Caco-2 (cell line): ENCODE measurements around the gene CD3D. TPM values are rescaled to one million over a fixed set of nuclear protein-coding genes. Genes with fewer than 3 reads are reported as not detected.

Source experiments
- BruUV-seq: library from RNA; stranded (reverse); fragments of 400-500 nt; replicated peaks from 2 replicates; lab custom pipeline; 2021; lab: Mats Ljungman, UMichigan
- CTCF ChIA-PET: fragments of 300-600 bp; sonication (Branson Sonifier 250); formaldehyde crosslinking; loops from one replicate; lab custom pipeline; 2022; ENCODE audit warnings: antibody characterized with exemption; lab: Charles Lee
- POLR2A ChIA-PET: fragments of 300-600 bp; sonication (Branson Sonifier 250); formaldehyde crosslinking; loops from one replicate; lab custom pipeline; 2022; ENCODE audit warnings: antibody characterized with exemption; lab: Charles Lee
- DNase-seq, 2 experiments: peaks; one replicate each; pipeline versions ENCODE4 v3.0.0 to v3.0.0-alpha.2; 2020 to 2022
- H3K27me3 ChIP-seq: replicated peaks from 2 replicates; pipeline ENCODE4 v1.6.0; 2011; ENCODE audit warnings: low read length; ENCODE audit not compliant: control insufficient read depth, insufficient read depth
- H3K36me3 ChIP-seq: 2 replicates; pipeline ENCODE4 v1.5.1; 2011; ENCODE audit warnings: low read length; ENCODE audit not compliant: control insufficient read depth, insufficient read depth
- H3K4me1 ChIP-seq: fragments of 250-450 bp; sonication (Bioruptor Pico); 2 replicates; pipeline ENCODE4 v1.5.1; 2020; ENCODE audit warnings: mild to moderate bottlenecking
- H3K4me3 ChIP-seq: 2 replicates; pipeline ENCODE4 v1.5.1; 2011; ENCODE audit warnings: low read depth, mild to moderate bottlenecking, control low read depth, low read length
- H3K9me3 ChIP-seq: fragments of 250-450 bp; sonication (Bioruptor Pico); 2 replicates; pipeline ENCODE4 v1.5.1; 2020; ENCODE audit warnings: mild to moderate bottlenecking, moderate library complexity
- H3K27ac Mint-ChIP-seq: one replicate; pipeline ENCODE4 v1.8.0; 2022; ENCODE audit warnings: mixed read lengths; ENCODE audit not compliant: unreplicated experiment
- H3K27me3 Mint-ChIP-seq: one replicate; pipeline ENCODE4 v1.8.0; 2022; ENCODE audit warnings: mixed read lengths; ENCODE audit not compliant: insufficient read depth, unreplicated experiment
- H3K36me3 Mint-ChIP-seq: one replicate; pipeline ENCODE4 v1.8.0; 2022; ENCODE audit warnings: mild to moderate bottlenecking, mixed read lengths; ENCODE audit not compliant: insufficient read depth, unreplicated experiment
- H3K4me1 Mint-ChIP-seq: one replicate; pipeline ENCODE4 v1.8.0; 2022; ENCODE audit warnings: low read depth, mixed read lengths; ENCODE audit not compliant: unreplicated experiment
- H3K4me3 Mint-ChIP-seq: one replicate; pipeline ENCODE4 v1.8.0; 2022; ENCODE audit warnings: mild to moderate bottlenecking, moderate library complexity, mixed read lengths; ENCODE audit not compliant: unreplicated experiment
- H3K9me3 Mint-ChIP-seq: one replicate; pipeline ENCODE4 v1.8.0; 2022; ENCODE audit warnings: mixed read lengths; ENCODE audit not compliant: unreplicated experiment
- intact Hi-C: fragments of 100-400 bp; cut with micrococcal nuclease; formaldehyde crosslinking; loops from one replicate; pipeline ENCODE4 v1.10.0; 2022; ENCODE audit not compliant: unreplicated experiment
- total RNA-seq: library from RNA; stranded (reverse); gene quantifications from 2 replicates; pipeline ENCODE4 v1.2.3, GENCODE V29; 2022
- TF ChIP-seq, protein P1 (sequence below), 2 experiments: fragments of 200-600 bp in 1 of 2; IDR thresholded peaks; 1 replicate in 1 of 2; 2 replicates in 1 of 2; pipeline versions ENCODE4 v1.5.1 to v1.8.0; 2011 to 2022; ENCODE audit warnings: antibody characterized with exemption in 1 of 2, control low read depth in 1 of 2, inconsistent platforms in 1 of 2, low read depth in 1 of 2, low read length in 1 of 2, mild to moderate bottlenecking in 1 of 2, moderate library complexity in 1 of 2; ENCODE audit not compliant: insufficient read depth in 1 of 2, severe bottlenecking in 1 of 2, unreplicated experiment in 1 of 2

CD3D gene
- total RNA-seq, 1 experiment from 2014 or later = not detected

DNA sequence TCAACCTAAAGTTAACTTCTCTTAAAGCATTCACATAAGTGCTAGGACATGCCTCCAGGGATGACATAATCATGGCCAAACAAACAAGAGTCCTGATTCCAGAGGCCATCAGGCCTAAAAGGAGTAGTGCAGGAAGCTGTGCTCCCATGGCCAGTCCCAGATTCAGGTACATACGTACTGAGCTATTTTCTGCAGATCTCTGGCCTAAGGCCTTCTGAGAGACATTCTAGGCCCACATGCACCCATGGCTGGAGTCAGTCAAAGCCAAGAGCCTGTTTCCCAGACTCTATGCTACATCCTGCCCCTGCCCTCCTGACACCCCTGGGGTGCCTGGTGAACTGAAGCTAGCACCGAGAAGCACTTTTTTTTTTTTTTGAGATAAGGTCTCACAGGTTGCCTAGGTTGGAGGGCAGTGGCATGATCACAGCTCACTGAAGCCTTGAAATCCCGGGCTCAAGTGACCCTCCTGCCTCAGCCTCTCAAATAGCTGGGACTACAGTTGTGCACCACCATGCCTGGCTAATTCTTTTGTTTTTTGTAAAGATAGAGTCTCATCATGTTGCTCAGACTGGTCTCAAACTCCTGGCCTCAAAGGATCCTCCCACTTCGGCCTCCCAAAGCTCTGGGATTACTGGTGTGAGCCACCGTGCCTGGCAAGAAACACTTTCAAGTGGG, 553 bp downstream of the CD3D start:
- BruUV-seq = no TSS peak
- Mint-ChIP-seq H3K27ac (no peak overlapping the region), H3K4me3 (no peak overlapping the region), H3K9me3 (peaks cover 15% of the 10 kb centered on the region), H3K4me1 (peaks cover 7% of the 10 kb centered on the region), H3K36me3 (peaks cover 6% of the 10 kb centered on the region), H3K27me3 (no peaks in the 10 kb centered on the region)
- Histone ChIP-seq H3K4me3 (no peak overlapping the region), H3K36me3 (no peaks in the 10 kb centered on the region), H3K27me3 (no peaks in the 10 kb centered on the region), H3K4me1 (peaks cover 15% of the 10 kb centered on the region), H3K9me3 (no peaks in the 10 kb centered on the region)
- TF ChIP-seq, protein P1, sequence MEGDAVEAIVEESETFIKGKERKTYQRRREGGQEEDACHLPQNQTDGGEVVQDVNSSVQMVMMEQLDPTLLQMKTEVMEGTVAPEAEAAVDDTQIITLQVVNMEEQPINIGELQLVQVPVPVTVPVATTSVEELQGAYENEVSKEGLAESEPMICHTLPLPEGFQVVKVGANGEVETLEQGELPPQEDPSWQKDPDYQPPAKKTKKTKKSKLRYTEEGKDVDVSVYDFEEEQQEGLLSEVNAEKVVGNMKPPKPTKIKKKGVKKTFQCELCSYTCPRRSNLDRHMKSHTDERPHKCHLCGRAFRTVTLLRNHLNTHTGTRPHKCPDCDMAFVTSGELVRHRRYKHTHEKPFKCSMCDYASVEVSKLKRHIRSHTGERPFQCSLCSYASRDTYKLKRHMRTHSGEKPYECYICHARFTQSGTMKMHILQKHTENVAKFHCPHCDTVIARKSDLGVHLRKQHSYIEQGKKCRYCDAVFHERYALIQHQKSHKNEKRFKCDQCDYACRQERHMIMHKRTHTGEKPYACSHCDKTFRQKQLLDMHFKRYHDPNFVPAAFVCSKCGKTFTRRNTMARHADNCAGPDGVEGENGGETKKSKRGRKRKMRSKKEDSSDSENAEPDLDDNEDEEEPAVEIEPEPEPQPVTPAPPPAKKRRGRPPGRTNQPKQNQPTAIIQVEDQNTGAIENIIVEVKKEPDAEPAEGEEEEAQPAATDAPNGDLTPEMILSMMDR (IDR thresholded peaks at IDR 0.05; ENCODE audit: insufficient read depth in 1 of 2, low read depth in 1 of 2, low read length in 1 of 2, severe bottlenecking in 1 of 2, unreplicated experiment in 1 of 2) = no peak
- intact Hi-C loops = no loop called here
- ChIA-PET CTCF (interaction anchor here (0.7 to 0.8 kb wide), 2 partner anchors 42 to 75 kb away, joined by 3 to 4 read pairs; no protein-coding TSS in a partner anchor), POLR2A (interaction anchor here (0.6 to 0.7 kb wide), 2 partner anchors 9 to 195 kb away, joined by 3 read pairs; no protein-coding TSS in a partner anchor)
- DNase-seq = no peak

DNA sequence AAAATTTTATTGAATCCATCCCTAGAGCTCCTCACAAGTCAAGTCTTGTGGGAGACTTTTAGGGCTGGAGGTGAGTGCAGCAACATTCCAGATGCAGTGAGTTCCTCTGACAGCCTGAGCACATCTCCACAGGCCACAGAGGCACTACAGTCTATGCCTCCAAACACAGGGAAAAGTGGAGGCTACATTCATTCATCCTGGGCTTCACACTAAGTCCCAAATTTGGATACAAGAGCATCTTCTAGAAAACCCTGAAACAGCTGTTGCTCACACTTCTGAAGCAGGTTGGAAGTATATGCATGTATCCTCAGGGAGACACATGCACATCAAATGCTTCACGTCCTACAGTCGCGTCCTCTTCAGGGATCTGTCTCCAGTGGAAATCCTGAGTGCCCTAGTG, 1.2 kb downstream of the CD3D start:
- TF ChIP-seq, protein P1 (IDR thresholded peaks at IDR 0.05; ENCODE audit: insufficient read depth in 1 of 2, low read depth in 1 of 2, low read length in 1 of 2, severe bottlenecking in 1 of 2, unreplicated experiment in 1 of 2) = no peak
- intact Hi-C loops = no loop called here
- Histone ChIP-seq H3K36me3 (no peaks in the 10 kb centered on the region), H3K9me3 (no peaks in the 10 kb centered on the region), H3K27me3 (no peaks in the 10 kb centered on the region), H3K4me3 (no peak overlapping the region), H3K4me1 (peaks cover 15% of the 10 kb centered on the region)
- CTCF ChIA-PET = interaction anchor here (0.8 kb wide), 1 partner anchor 42 kb away, joined by 3 read pairs; no protein-coding TSS in a partner anchor
- peaks cover 7% of the 10 kb centered on the region for H3K4me1 Mint-ChIP-seq
- no peak for DNase-seq
- H3K9me3 Mint-ChIP-seq = peaks cover 15% of the 10 kb centered on the region
- POLR2A ChIA-PET = no interaction called here
- no peaks in the 10 kb centered on the region for H3K27me3 Mint-ChIP-seq
- H3K36me3 Mint-ChIP-seq = peaks cover 6% of the 10 kb centered on the region
- H3K4me3 Mint-ChIP-seq = no peak overlapping the region
- BruUV-seq = no TSS peak
- no peak overlapping the region for H3K27ac Mint-ChIP-seq

GRCh38 chr11:118340449-118340848, 2.1 kb downstream of the CD3D start:
- Histone ChIP-seq H3K4me1 (peaks cover 15% of the 10 kb centered on the region), H3K36me3 (no peaks in the 10 kb centered on the region), H3K9me3 (no peaks in the 10 kb centered on the region), H3K27me3 (no peaks in the 10 kb centered on the region), H3K4me3 (no peak overlapping the region)
- no peak overlapping the region for H3K4me3 Mint-ChIP-seq
- H3K4me1 Mint-ChIP-seq = peaks cover 7% of the 10 kb centered on the region
- no peaks in the 10 kb centered on the region for H3K27me3 Mint-ChIP-seq
- intact Hi-C loops = no loop called here
- peaks cover 10% of the 10 kb centered on the region for H3K9me3 Mint-ChIP-seq
- BruUV-seq = no TSS peak
- TF ChIP-seq, protein P1 (IDR thresholded peaks at IDR 0.05; ENCODE audit: insufficient read depth in 1 of 2, low read depth in 1 of 2, low read length in 1 of 2, severe bottlenecking in 1 of 2, unreplicated experiment in 1 of 2) = no peak
- DNase-seq = no peak
- H3K27ac Mint-ChIP-seq = no peak overlapping the region
- peaks cover 6% of the 10 kb centered on the region for H3K36me3 Mint-ChIP-seq
- ChIA-PET POLR2A (no interaction called here), CTCF (interaction anchor here (0.5 kb wide), 1 partner anchor 22 kb away, joined by 4 read pairs; no protein-coding TSS in a partner anchor)
